NCI-H345 treated with DMSO at 0.1 percent for 48 hours (cell line): ENCODE data around the gene FGF22.
"Not testable (repeated sequence)": the region's sequence is repeated elsewhere in the genome, so short reads cannot be mapped to it uniquely, and the experiment has no call there.

Experiments
- DNase-seq: peaks from one replicate; lab custom pipeline; 2025; ENCODE audit not compliant: unreplicated experiment; lab: John Stamatoyannopoulos, UW

Gene FGF22

DNA sequence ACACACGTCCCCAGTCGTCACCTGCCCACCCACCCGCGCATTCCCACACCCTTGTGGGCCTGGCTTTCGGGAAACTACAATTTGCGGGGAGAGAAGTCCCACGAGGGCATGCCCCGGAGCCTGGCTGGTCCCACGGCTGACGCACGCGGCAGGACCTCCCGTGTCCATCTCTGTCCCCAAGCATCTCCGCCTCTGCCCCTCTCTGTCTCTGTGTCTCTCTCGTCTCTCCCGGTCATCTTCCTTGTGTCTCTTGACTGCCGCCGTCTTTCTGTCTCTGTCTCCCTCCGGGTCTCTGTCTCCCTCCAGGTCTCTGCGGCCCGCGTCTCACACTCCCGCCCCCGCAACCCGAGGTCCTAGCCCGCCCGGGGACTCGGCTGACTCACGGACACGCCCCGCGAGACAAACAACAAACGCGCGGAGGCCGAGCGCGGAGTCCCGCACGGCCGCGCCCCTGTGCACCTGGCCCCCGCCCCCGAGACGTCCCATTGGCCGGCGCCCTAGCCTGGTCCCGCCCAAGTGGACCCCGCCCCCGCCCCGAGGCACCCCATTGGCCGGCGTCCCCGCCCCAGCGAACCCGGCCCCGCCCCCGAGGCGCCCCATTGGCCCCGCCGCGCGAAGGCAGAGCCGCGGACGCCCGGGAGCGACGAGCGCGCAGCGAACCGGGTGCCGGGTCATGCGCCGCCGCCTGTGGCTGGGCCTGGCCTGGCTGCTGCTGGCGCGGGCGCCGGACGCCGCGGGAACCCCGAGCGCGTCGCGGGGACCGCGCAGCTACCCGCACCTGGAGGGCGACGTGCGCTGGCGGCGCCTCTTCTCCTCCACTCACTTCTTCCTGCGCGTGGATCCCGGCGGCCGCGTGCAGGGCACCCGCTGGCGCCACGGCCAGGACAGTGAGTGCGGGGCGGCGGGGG is at the start of gene FGF22:
TSS of gene FGF22 (plus strand) at position 627 of the 908 bp plus-strand sequence. CDS start at position 674, 47 bp downstream.
- peak; percentile 69 for DNase-seq

DNA sequence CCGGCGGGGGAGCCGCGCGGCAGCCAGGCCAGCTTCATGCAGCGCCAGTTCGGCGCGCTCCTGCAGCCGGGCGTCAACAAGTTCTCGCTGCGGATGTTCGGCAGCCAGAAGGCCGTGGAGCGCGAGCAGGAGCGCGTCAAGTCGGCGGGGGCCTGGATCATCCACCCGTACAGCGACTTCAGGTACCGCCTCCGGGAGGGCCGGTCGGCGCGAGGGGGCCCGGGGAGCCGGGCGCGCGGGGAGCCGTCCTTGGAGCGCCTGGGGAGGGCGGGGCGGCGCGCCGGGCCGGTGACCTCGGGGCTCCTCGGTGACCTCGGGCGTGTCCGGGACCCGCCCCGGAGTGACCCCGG is 49.3 kb upstream of the FGF22 start:
- no peak for DNase-seq

DNA sequence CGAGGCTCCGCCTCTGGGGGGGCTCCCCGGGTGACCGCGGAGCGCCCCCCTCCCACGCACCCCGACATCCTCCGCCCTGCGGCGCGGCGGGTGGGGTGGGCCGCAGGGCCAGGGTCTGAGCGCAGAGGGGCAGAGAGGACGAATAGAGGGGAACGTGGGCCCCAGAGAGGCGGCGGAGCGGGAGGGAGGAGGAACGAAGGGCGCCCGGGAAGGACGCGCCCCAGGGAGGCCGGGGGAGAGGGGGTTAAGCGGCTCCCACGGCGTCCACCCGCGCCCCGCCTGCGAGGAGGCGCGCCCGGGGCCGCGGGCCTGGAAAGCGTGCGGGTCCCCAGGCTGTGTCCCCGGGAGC is 49.0 kb upstream of the FGF22 start:
- DNase-seq: no peak

DNA sequence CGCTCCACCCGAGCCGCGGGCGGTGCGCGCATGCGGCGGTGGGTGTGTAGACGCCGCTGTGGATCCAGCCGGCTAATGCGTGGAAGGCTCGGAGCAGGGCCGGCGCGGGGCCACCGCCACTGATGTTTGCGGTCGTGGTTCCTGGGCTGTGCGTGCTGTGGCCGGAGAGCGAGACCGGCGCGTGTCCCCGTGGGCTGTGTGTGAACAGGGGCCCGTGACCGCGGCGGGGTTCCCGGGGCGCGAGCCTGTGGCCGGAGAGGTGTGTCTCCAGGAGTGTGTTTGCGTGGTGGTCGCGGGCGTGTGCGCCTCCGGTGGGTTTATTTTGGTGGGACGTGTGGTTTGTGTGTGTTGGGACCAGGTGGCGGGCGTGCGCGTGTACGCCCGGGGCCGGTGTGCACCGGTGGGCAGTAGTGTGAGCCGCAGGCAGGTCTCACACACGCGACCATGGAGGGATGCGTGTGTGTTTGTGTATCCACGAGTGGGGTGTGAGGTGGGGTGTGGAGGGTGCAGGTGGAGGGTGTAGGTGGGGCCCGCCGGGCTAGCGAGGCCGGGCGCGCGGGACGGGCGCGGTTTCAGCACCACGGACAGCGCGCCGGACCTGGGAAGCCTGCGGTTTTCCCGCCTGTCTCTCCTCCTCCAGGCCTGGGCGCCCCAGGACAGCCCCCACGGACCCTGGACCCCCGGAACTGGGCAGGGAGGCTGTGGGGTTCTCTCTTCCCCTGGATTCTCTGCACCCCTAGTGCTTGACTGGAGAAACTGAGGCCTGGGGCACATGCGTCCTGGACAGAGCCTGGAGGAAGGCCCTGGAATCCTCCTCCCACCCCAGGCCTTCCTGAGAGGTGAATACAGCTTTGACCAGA is 48.4 kb upstream of the FGF22 start:
- DNase-seq: no peak

DNA sequence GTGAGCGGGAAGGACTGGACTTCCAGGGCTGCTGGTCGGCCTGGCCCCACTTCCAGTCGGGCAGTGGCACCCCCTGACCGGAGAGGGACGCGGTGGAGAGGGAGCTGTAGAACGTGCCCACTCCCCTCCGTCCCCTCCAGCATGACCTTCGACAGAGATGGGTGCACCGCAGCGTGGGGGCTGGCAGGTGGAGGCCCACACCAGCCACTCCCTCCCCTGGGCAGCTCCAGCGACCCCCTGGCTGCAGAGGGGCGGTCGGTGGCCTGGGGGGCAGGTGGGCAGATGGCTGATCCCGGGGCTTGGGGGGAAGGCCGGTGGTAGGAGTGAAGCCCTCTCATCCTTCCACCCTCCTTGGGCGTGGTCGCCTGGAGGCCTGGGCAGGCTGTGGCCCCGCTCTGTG is 47.6 kb upstream of the FGF22 start:
- DNase-seq: no peak

DNA sequence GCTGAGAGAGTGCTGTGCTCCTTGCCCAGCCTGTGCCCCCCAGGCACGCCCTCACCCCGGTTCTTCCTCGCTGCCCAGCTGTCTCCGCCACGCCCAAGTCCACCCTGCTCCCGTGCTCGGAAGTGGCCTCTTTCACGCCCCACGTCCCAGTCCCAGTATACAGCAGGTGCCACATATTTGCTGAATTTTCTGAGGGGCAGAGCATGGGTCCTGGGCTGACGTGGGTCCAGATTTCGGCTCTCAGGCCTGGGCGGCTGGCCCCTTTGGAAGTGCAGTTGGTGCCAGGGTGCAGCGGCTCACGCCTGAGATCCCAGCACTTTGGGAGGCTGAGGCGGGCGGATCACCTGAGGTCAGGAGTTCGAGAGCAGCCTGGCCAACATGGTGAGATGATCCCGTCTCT is 46.6 kb upstream of the FGF22 start:
- DNase-seq: no peak

DNA sequence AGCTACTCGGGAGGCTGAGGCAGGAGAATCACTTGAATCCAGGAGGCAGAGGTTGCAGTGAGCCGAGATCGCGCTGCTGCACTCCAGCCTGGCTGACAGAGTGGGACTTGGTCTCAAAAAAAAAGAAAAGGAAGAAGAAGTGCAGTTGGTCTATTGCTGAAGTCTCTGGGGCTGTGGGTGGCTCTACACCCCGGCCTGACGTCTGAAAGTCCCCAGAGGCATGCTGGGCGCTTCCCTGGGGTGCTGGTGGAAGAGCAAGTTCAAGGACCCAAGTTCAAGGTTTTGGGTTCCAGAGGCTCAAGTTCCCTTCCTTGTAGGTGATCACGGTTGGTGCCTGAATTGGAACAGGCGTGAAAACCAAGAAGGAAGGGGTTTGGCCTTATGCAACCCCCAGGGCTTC is 46.2 kb upstream of the FGF22 start:
- DNase-seq: no peak

DNA sequence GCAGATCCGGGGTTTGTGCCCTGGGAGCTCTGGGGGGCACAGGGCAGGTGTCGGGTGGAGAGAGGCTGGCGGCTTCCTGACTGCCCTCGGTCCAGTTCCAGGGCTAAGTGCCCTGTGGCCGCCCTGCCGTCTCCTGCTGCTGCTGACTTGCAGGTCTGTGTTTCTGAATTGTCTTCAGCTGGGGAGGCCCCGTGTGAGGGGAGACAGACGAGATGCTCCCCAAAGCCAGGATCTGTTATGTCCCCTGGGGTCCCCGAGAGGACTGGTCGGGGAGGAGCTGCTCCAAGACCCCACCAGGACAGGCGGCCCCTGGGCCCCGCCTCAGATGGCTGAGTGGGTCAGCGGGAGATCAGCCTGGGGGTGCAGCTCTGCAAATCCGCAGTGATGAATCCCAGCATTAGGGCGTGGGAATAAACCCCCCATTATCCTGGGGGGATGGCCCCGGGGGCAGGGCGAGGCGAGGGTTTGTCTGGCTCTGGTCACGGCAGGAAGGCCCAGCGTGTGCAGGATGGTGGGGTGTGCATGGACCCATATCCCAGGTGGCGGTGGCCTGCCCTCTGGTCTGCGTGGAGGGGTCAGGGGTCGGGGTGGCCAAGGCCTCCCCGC is 45.3 kb upstream of the FGF22 start:
- no peak for DNase-seq

DNA sequence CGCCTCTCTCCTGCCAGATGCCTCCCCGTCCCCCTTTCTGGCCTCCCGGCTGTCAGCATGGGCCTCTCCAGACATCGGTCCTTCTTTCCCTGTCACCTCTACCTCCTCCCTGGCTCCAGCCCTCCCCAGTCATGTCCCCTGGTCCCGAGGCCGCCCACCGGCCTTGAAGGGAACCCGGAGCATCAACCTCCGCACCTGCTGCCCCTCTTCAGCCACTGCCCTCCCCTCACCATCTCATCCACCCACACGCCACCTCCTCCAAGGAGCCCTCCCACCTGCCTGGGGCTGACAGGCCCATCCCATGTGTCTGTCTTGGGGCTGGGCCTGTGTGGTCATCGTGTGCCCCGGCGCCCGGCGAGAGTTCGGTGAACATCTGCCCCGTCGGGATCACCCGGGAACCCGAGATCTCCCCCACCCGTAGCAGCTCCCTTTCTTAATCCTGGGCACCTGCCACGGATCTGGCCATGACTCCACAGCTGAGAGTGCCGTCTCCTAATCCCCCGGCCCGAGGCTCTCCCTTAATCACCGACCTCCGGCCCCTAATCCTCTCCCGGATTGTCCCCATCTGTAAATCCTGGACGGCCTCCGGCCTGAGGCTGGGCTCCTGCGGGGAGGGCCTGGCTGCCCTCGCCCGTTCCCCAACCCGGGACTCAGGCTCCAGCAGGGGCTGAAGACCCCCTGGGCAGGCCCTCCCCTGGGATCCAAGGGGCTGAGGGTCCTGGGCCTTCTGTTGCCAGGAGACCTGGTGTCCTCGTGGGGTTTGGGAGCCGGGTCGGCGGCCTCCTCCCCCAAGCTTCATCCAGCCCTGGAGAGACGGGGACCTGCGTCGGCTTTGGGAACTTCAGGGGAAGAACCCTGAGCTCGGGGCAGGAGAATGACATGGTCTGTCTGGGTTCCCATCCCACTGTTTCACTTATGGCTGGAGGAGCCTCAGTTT is 44.1 kb upstream of the FGF22 start:
- no peak for DNase-seq

DNA sequence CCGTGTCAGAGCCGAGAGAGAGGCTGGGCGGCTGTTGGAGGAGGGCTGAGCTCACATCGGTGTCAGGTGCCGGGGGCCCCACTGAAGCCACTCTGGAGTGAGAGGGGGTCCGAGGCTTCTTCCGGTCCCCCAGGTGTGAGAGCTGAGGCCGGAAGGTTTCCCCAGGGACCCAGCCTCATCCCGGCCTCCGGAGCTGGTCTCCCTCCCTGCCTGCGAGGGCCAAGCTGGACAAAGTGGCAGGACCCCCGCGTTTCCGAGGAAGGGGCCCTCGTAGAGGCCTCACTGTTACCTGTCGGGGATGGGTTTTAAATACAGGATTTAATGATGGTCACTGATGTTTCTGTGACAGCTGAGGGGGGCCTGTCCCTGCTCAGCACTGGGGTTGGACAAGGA is 43.4 kb upstream of the FGF22 start:
- DNase-seq: no peak

DNA sequence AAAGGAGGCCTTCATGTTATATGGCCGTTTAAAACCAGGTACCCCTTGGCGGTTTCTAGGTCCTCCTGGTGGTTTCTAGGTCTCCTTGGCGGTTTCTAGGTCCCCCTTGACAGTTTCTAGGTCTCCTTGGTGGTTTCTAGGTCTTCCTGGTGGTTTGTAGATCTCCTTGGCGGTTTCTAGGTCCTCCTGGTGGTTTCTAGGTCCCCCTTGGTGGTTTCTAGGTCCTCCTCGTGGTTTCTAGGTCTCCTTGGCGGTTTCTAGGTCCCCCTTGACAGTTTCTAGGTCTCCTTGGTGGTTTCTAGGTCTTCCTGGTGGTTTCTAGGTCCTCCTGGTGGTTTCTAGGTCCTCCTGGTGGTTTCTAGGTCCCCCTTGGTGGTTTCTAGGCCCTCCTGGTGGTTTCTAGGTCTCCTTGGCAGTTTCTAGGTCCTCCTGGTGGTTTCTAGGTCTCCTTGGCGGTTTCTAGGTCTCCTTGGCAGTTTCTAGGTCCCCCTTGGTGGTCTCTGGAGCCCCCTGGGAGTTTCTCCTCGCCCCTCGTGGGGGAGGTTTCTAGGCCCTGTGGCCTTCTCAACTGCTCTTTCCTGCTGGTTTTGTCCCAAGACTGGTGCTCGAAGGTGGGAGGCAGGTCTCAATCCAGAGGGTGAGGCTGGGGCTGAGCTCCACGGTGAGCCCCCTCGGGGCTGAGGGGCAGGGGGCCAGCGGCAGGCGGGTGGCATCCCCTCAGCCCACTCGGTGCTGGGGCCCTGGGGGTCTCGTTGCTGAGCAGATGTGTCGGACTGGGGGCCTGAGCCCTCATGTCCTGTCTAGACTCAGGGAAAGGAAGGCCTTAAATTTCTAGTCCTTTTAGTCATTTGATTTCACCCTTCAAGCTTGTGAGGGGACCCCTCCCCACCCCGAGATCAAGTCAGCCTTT is 42.0 kb upstream of the FGF22 start:
- DNase-seq: no peak

DNA sequence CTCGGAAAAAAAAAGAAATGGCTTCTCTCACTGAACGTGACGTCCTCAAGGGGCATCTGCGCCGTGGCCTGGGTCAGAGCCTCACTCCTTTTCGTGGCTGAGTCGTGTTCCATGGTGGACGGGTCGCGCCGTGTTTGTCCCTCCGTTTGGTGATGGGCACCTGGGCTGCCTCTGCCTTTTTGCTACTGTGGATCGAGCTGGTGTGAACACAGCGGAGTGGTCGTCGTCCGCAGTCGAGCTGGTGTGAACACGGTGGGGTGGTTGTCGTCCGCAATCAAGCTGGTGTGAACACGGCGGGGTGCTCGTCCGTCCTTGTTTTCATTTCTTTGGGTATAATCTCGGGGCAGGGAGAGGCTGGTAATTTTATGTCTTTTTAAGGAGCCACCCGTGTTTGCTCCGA is 38.4 kb upstream of the FGF22 start:
- DNase-seq: no peak

DNA sequence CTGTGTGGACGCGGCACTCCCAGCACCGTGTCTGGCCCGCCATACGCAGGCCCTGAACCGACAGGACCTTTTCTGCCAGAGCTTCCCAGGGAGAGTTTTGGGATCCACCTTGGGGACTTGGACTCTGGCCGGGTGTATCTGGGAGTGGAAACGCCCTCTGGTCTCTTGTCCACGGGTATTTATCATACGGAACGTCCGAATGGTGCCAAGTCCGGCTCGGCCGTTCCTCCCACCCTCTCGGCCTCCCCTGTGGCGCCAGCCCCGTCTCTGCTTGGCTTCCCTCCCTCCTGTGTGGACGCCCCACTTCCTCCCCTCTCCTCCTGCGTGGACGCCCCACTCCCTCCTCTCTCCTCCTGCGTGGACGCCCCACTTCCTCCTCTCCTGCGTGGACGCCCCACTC is 37.9 kb upstream of the FGF22 start:
- DNase-seq: no peak

DNA sequence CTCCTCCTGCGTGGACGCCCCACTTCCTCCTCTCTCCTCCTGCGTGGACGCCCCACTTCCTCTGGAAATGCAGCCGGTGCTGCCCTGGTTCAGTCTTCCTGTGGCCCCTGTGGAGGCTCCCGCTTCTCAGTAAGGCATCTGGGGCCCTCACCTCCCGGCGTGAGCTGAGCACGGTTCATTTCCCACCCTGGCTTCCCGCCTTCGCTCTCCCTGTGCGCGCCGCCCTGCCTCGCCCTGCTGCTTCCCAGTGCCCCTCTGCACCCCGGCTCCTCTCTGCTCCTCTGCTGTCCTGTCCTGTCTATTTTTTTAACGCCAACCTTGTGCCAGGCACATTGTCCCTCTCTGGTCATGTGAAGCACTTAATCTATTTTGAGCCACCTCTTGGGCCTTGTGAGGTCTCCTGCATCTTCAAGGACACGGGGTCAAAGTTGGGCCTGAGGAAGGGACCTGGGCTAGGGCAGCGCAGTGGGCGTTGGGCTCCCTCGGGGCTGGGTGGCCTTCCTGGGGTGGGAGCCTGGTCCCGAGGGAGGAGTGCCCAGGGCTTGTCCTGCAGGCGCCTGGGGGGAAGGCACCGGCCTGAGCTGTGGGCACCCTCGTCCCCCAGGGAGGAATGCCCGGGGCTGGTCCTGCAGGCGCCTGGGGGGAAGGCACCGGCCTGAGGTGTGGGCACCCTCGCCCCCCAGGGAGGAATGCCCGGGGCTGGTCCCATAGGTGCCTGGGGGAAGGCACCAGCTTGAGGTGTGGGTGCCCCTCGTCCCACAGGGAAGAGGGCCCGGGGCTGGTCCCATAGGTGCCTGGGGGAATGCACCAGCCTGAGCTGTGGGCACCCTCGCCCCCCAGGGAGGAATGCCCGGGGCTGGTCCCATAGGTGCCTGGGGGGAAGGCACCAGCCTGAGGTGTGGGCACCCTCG is 37.0 kb upstream of the FGF22 start:
- no peak for DNase-seq

DNA sequence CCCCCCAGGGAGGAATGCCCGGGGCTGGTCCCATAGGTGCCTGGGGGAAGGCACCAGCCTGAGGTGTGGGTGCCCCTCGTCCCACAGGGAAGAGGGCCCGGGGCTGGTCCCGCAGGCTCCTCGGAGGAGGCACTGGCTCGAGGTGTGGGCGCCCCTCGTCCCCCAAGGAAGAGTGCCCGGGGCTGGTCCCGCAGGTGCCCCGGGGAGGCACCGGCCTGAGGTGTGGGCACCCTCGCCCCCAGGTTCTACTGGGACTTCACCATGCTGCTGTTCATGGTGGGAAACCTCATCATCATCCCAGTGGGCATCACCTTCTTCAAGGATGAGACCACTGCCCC is 36.4 kb upstream of the FGF22 start:
- DNase-seq: not testable (repeated sequence)

DNA sequence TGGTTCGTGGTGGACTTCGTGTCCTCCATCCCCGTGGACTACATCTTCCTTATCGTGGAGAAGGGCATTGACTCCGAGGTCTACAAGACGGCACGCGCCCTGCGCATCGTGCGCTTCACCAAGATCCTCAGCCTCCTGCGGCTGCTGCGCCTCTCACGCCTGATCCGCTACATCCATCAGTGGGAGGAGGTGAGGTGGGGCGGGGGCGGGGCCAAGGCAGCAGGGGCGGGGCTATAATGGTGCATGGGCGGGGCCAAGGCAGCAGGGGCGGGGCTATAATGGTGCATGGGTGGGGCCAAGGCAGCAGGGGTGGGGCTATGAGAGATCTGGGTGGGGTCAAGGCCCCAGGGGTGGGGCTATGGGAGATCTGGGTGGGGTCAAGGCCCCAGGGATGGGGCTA is 35.9 kb upstream of the FGF22 start:
- not testable (repeated sequence) for DNase-seq

DNA sequence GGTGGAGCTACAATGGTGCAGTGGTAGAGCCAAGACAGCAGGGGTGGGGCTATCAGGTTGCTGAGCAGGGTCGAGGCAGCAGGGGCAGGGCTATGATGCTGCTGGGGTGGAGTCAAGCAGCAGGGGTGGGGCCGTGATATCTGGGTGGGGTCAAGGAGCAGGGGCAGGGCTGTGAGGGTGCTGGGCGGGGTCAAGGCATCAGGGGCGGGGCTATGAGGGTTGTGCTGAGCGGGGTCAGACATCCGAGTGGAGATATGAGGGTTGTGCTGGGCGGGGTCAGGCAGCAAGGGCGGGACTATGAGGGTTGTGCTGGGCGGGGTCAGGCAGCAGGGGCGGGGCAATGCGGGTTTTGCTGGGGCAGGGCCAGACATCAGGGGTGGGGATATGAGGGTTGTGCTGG is 35.3 kb upstream of the FGF22 start:
- no peak for DNase-seq

DNA sequence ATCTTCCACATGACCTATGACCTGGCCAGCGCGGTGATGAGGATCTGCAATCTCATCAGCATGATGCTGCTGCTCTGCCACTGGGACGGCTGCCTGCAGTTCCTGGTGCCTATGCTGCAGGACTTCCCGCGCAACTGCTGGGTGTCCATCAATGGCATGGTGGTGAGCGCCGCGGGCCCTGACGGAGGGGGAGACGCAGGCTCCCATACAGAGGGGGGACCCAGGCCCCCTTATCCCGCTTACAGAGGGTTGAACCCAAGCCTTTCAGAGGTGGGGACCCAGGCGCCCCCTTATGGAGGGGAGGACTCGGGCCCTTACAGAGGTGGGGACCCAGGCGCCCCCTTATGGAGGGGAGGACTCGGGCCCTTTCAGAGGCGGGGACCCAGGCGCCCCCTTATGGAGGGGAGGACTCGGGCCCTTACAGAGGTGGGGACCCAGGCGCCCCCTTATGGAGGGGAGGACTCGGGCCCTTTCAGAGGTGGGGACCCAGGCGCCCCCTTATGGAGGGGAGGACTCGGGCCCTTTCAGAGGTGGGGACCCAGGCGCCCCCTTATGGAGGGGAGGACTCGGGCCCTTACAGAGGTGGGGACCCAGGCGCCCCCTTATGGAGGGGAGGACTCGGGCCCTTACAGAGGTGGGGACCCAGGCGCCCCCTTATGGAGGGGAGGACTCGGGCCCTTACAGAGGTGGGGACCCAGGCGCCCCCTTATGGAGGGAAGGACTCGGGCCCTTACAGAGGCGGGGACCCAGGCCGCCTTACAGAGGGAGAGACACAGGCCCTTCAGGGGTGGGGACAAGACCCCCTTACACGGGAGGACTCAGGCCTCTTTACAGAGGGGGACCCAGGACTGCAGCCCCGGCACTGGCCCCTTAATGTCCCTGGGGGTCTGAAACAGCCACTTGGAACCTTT is 34.4 kb upstream of the FGF22 start:
- DNase-seq: not testable (repeated sequence)
